ENCODE data around the gene PALLD.

The PALLD gene

GRCh38 chr4:168501407-168501806 is 4.6 kb downstream of the PALLD start:
- no peaks in the 10 kb centered on the region for H3K79me2 ChIP-seq (ENCODE audit: low read length)
- H3F3A ChIP-seq (ENCODE audit: insufficient read depth, low read length): no peaks in the 10 kb centered on the region
- H3K4me1 ChIP-seq (ENCODE audit: low read length): peaks cover 6% of the 10 kb centered on the region; the same call in 1 of the 2 replicates
- H3K36me3 ChIP-seq (replicated peaks; ENCODE audit: insufficient read depth, low read length): no peaks in the 10 kb centered on the region
- no peak overlapping the region for H3K9ac ChIP-seq (ENCODE audit: low read length)
- no peak overlapping the region for H3K27ac ChIP-seq (ENCODE audit: low read length)
- no peak overlapping the region for H3K4me3 ChIP-seq (ENCODE audit: low read length)
- H3K4me2 ChIP-seq (ENCODE audit: low read depth, low read length): no peak overlapping the region
- H4K20me1 ChIP-seq (ENCODE audit: insufficient read depth, low read length): no peaks in the 10 kb centered on the region
- no peak overlapping the region for H2AFZ ChIP-seq (ENCODE audit: low read length)
- no peak for DNase-seq
- no peaks in the 10 kb centered on the region for H3K9me2 ChIP-seq (replicated peaks; ENCODE audit: insufficient read depth, low read length)
- H3K27me3 ChIP-seq (replicated peaks; ENCODE audit: insufficient read depth, low read length): no peaks in the 10 kb centered on the region
- TF ChIP-seq CTCF (IDR thresholded peaks at IDR 0.05; ENCODE audit: low read length) (no peak), EZH2 (optimal IDR thresholded peaks at IDR 0.05; ENCODE audit: low read depth, low read length) (no peak), EZH2phosphoT487 (IDR thresholded peaks at IDR 0.05; ENCODE audit: low read length) (no peak)
- H3K9me3 ChIP-seq (replicated peaks; ENCODE audit: insufficient read depth, low read length): no peaks in the 10 kb centered on the region

- DNase-seq: no peak
- Histone ChIP-seq H4K20me1 (ENCODE audit: insufficient read depth, low read length) (no peaks in the 10 kb centered on the region), H3K27me3 (replicated peaks; ENCODE audit: insufficient read depth, low read length) (no peaks in the 10 kb centered on the region), H3K9me3 (replicated peaks; ENCODE audit: insufficient read depth, low read length) (no peaks in the 10 kb centered on the region), H3F3A (ENCODE audit: insufficient read depth, low read length) (no peaks in the 10 kb centered on the region), H3K9ac (ENCODE audit: low read length) (no peak overlapping the region), H3K4me1 (ENCODE audit: low read length) (no peaks in the 10 kb centered on the region), H3K4me3 (ENCODE audit: low read length) (no peak overlapping the region), H3K4me2 (ENCODE audit: low read depth, low read length) (no peak overlapping the region), H3K27ac (ENCODE audit: low read length) (no peak overlapping the region), H3K79me2 (ENCODE audit: low read length) (no peaks in the 10 kb centered on the region), H3K36me3 (replicated peaks; ENCODE audit: insufficient read depth, low read length) (no peaks in the 10 kb centered on the region), H3K9me2 (replicated peaks; ENCODE audit: insufficient read depth, low read length) (no peaks in the 10 kb centered on the region), H2AFZ (ENCODE audit: low read length) (no peak overlapping the region)
- TF ChIP-seq EZH2phosphoT487 (IDR thresholded peaks at IDR 0.05; ENCODE audit: low read length): no peak
- TF ChIP-seq CTCF (IDR thresholded peaks at IDR 0.05; ENCODE audit: low read length): no peak
- TF ChIP-seq EZH2 (optimal IDR thresholded peaks at IDR 0.05; ENCODE audit: low read depth, low read length): no peak
Observed at GRCh38 chr4:168502861-168503260, 6.0 kb downstream of the PALLD start.

GRCh38 chr4:168503652-168504362 is 7.0 kb downstream of the PALLD start:
- Histone ChIP-seq H3K27ac (ENCODE audit: low read length) (no peak overlapping the region), H3K36me3 (replicated peaks; ENCODE audit: insufficient read depth, low read length) (no peaks in the 10 kb centered on the region), H3K4me3 (ENCODE audit: low read length) (no peak overlapping the region), H3K27me3 (replicated peaks; ENCODE audit: insufficient read depth, low read length) (no peaks in the 10 kb centered on the region), H3K4me2 (ENCODE audit: low read depth, low read length) (no peak overlapping the region), H3K9me3 (replicated peaks; ENCODE audit: insufficient read depth, low read length) (no peaks in the 10 kb centered on the region), H3K79me2 (ENCODE audit: low read length) (no peaks in the 10 kb centered on the region), H3K9ac (ENCODE audit: low read length) (no peak overlapping the region), H4K20me1 (ENCODE audit: insufficient read depth, low read length) (no peaks in the 10 kb centered on the region), H3F3A (ENCODE audit: insufficient read depth, low read length) (no peaks in the 10 kb centered on the region), H3K4me1 (ENCODE audit: low read length) (no peaks in the 10 kb centered on the region), H2AFZ (ENCODE audit: low read length) (no peak overlapping the region), H3K9me2 (replicated peaks; ENCODE audit: insufficient read depth, low read length) (no peaks in the 10 kb centered on the region)
- DNase-seq: no peak
- TF ChIP-seq CTCF (IDR thresholded peaks at IDR 0.05; ENCODE audit: low read length): no peak
- no peak for TF ChIP-seq EZH2 (optimal IDR thresholded peaks at IDR 0.05; ENCODE audit: low read depth, low read length)
- no peak for TF ChIP-seq EZH2phosphoT487 (IDR thresholded peaks at IDR 0.05; ENCODE audit: low read length)
